HG02970 (cell line): ENCODE results near the gene LCORL.
"Not testable (repeated sequence)": the region's sequence is repeated elsewhere in the genome, so short reads cannot be mapped to it uniquely, and the experiment has no call there.

Experiments
- ATAC-seq: cut with Tn5 transposase; IDR thresholded peaks from one replicate; pipeline ENCODE4 v1.9.1; 2021; ENCODE audit warnings: mild to moderate bottlenecking, moderate library complexity, moderate number of reproducible peaks; ENCODE audit not compliant: unreplicated experiment, low FRiP score

Gene LCORL

DNA sequence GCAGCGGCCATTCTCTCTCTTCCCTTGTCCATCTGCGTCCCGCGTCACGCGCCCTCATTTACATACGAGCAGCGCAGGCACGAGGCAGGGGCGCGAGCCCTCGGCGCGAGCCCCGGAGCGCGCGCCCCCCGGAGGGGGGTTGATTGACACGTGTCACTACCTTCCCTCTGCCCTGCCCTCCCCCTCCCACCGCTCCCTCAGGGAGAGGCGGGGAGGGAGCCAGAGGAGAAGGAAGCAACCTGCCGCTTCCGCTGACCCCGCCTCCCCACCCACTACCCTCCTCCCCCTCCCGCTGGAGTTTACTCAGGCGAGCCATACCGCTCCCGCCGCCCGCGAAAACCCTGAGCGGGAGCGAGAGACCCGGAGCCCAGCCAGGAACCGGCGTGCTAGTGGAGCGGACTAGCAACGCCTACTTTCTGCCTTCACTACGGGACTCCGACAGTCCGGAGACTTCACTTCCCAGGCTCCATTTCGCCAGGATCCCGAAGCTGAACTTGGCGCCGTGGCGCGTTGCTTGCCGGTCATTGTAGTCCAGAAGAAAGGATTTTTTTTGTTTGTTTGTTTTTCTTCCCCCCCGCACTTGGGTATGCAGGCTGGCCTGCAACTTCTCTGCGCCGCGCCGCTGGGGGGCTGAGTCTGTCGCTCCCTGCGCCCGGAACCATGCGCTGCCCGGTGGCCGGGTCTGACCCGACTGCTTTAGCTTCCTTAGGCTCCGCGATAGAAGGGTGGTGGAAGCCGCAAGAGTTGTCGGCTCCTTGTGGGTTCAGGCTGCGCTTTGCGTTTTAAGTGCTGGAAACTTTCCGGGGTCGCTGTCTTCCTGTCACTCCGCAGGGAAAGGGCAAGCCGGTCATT lies at the start of gene LCORL:
Gene LCORL (minus strand): TSS at position 36 of the 852 bp plus-strand sequence. CDS start 4 bp downstream, at position 32.
- ATAC-seq = peak; percentile 78

DNA sequence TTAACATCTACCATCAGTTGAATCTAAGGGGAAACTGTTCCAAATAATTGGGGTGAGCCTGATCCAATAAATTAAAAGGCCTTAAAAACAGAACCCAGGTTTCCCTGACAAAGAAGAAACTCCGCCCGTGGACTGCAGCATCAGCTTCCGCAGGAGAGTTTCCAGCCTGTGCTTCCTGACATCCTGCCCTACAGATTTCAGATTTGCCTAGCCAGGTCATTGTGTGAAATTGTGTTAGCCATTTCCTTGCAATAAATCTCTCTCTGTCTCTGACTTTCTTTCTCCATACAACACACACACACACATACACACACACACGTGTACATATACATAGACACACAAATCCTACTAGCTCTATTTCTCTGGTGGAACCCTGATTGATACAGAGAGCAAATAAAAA lies 48.3 kb upstream of the LCORL start:
- no peak for ATAC-seq

DNA sequence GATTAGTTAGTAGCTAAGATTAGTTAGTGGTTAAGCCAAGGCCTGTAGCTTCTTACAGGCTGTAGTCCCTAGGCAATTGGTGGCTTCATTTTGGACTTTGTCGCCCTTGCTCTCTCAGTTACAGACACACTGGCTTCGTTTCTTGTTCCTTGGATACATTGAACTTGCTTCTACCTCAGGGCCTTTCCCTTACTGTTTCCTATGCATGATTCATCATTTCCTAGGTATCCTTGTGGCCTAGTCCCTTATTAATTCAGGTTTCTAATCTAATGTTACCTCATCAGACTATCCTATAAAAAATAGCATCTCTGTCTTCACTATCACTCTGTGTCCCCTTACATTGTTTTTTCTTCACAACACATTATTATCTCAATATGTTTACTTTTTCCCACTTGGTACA lies 45.5 kb upstream of the LCORL start:
- no peak for ATAC-seq

GRCh38 chr4:18063079-18063478 lies 41.5 kb upstream of the LCORL start:
- ATAC-seq = no peak

DNA sequence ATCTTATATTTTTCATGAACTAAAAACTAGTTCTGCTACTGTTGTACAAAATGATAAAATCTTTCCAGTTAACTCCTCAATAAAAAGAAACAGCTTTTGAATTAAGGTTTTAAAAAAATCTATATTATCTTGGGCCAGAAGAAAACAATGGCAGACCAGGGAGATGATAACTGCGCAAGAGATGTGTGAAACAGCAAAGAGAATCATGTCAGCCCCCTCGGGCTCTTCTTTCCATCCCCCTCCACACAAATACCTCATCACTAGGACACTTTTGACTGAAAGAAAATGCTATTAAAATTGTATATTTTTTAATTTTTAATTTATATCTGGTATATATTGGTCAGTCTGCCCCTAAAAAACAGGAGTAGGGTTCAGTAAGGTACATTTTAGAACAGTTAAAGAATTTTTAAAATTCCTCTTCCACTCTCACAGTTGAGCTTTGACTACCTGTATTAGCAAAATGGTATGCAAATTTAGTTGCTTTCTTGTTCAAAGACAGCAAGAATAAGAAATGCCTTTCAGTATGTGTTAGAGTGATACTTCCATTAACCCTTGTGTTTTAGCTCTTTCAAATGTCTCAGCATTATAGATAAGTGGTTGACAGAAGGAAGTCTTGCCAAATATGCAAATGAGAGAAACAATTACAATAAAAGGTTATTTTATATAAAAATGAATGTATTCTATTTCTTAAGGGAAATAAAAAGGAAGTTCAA lies 36.4 kb upstream of the LCORL start:
- ATAC-seq = peak; percentile 70

DNA sequence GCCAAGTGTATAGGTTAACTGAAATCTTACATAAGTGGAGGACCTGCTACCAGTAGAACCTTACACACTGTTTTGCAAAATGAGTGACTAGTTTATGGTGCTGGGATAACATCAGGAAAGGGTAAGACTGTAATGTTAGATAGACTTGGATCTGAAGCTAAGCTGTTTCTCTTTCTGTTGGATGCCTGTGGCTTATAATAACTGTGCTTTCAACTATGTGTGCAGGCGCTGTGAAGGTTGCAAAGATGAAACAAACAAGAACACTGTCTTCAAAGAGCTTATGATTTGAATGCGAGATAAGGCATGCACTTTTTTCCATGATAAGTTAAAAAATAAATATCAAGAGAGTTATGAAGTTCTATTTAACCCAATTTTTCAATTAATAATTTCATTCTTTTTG lies 34.5 kb upstream of the LCORL start:
- ATAC-seq = no peak

DNA sequence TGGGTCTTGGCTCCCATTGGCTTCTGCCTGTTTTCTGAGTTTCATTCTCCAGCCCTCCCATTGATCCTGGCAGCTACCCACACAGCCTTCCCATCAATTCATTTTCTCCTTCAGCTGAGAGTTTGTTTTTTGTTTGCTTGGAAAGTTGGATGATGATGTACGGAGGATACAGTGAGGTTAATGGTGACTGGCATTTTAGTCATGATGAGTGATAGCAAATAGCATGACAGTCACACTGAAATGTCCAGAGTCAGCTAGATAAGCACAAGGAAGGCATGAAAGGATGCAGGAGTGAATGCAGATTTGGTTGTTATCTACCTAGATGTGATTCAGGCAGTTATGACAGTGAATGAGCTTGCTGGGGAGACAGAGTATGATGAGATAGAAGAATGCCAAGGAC lies 30.6 kb upstream of the LCORL start:
- no peak for ATAC-seq

GRCh38 chr4:18051281-18051680 lies 29.7 kb upstream of the LCORL start:
- no peak for ATAC-seq

GRCh38 chr4:18050448-18050847 lies 28.9 kb upstream of the LCORL start:
- no peak for ATAC-seq

DNA sequence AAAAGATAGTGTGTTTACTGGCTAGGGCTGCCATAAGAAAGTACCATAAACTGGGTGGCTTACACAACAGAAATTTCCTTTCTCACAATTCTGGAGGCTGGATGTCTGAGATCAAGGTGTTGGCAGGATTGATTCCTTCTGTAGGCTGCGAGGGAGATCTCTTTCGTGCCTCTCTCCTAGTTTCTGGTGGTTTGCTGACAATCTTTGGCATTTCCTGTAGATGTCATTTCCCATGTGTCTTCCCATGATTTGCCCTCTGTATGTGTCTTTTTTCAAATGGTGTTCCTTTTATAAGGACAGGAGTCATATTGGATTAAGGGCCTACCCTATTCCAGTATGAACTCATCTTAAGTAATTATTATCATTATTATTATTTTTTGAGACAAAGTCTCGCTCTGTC lies 27.9 kb upstream of the LCORL start:
- no peak for ATAC-seq

- ATAC-seq = no peak
Observed at GRCh38 chr4:18042754-18043153, 21.2 kb upstream of the LCORL start.

- no peak for ATAC-seq
Observed at GRCh38 chr4:18042012-18042411, 20.5 kb upstream of the LCORL start.

GRCh38 chr4:18041114-18041513 lies 19.6 kb upstream of the LCORL start:
- no peak for ATAC-seq

DNA sequence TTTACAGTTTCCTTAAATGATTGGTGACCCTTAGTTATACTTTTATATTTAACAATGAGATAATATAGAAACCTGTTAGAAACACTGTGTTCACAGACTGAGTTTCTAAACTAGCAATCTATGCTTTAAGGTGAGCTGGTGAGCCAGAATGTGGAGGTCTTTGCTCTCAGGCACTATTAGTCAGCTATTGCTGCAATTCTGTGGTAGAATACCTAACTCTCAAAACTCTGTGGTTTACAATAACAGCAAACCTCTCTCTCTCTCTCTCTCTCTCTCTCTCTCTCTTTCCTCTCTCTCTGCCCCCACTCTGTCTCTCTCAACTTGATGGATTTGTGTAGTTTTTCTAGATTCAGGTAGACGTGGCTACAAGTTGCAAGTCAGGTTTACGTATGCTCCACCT lies 17.6 kb upstream of the LCORL start:
- ATAC-seq = no peak

DNA sequence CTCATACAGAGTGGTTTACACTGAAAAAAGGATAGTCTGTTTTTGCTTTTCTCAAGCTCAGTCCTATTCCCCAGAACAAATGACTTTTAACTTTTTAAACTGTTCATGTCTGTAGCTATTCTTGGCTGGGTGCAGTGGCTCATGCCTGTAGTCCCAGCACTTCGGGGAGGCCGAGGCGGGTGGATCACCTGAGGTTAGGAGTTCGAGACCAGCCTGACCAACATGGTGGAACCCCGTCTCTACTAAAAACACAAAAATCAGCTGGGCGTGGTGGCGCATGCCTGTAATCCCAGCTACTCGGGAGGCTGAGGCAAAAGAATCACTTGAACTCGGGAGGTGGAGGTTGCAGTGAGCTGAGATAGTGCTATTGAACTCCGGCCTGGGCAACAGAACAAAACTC lies 14.8 kb upstream of the LCORL start:
- not testable (repeated sequence) for ATAC-seq

- no peak for ATAC-seq
Observed at GRCh38 chr4:18034099-18034498, 12.5 kb upstream of the LCORL start.

DNA sequence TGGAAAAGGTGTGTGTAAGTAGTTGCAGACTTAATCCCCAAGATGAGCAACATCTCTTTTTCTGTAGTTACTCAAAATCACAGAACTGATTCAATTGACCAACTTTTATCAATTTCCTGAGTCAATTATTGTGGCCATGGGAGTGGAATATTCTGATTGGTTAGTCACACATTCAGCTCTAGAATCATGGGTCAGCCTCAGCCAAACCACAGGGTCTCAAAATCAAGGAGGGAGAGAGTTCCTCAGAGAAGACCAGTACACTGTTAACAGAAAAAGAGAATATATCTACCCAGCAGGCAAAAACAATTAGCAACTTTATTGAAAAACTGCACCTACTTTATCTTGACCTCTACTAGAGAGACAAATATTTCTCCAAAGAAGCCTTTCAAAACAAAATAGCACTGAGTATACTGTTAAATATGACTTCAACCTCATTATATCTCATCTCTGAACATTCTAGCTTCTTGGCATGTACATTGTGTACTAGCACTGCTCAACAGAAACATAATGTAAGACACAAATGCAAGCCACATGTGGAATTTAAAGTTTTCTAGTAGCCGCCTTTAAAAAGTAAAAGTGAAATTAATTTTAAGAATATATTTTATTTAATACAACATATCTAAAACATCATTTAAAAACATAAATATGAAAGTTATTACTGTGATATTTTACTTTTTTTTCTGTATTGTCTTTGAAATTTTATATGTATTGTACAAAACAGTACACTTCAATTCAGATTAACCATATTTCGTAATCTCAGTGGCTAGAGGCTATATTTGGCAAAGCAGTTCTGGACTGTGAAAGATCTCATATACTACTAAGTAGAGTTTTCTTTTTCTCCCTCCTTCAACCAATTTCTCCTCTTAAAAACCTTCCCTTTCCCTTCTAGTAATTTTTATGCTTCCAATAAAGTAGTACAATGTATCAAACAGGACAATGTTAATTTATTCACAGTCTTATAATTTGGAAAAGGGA lies 11.8 kb upstream of the LCORL start:
- ATAC-seq = no peak

DNA sequence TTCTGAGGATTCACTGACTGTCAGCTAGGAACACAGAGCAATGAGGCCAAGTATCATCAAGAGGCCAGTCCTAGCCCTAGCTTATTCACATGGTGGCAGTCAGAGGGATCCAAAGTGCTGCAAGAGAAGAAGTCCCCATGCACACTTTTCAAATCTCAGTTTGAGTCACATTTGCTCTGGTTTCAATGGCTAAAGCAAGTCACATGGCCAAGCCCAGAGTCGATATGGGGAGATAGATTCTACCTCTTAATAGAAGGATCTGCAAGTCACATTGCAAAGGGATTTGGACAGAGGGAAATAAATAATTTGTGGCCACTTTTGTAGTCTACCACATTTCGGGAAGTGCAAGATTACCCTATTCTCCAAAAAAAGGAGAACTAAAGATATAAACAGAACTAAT lies 3.7 kb upstream of the LCORL start:
- ATAC-seq = no peak

GRCh38 chr4:18022572-18023050 lies 1.1 kb upstream of the LCORL start:
- ATAC-seq = no peak

DNA sequence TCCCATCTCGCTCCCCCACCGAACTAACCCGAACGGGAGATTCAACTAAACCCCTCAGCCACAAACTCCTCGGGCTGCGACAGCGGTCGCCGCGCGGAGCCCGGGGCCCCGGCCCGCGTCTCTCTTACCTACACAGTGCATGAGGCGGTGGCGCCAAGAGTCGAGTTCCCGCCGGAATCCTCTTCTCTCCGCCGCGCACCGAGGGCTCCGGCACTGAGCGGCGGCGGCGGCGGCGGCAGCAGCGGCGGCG lies 160 bp downstream of the LCORL start:
- ATAC-seq = peak; percentile 10
